AG09319 (cell line): ENCODE results near the gene ANO9.

Source experiments
- DNase-seq: peaks from one replicate; pipeline ENCODE4 v3.0.0-alpha.2; 2010; ENCODE audit warnings: low read depth; ENCODE audit errors: extremely low read depth
- TF ChIP-seq, protein P1 (sequence below): IDR thresholded peaks from 2 replicates; pipeline ENCODE4 v1.5.1; 2011; ENCODE audit warnings: low read depth, mild to moderate bottlenecking, inconsistent platforms, low read length, moderate library complexity

The ANO9 gene

DNA sequence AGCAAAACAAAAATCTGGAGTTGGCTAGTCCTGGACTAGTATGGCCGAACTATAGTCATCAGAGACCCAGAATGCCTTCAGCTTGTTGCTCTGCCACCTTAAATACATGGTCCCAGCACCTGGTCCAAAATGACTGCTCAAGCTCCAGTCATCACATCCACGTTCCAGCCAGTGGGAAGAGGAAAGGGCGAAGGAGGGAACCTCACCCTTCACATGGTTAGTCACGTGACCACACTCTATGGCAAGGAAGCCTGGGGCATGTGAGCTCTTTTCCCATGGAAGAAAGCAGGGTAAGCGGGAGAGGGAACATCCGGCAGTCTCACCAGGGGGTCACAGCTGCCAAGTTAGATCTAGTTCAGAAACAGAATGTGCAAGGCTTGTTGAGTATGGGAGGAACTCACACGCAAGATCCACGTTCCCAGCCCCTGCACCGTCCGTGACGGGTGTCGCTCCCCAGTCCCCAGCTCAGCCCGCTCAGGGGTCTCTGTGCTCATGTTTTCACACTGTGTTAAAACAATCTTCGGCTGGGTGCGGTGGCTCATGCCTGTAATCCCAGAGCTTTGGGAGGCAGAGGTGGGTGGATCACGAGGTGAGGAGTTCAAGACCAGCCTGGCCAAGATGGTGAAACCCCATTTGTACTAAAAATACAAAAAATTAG is 1.9 kb upstream of the ANO9 start:
- TF ChIP-seq, protein P1, sequence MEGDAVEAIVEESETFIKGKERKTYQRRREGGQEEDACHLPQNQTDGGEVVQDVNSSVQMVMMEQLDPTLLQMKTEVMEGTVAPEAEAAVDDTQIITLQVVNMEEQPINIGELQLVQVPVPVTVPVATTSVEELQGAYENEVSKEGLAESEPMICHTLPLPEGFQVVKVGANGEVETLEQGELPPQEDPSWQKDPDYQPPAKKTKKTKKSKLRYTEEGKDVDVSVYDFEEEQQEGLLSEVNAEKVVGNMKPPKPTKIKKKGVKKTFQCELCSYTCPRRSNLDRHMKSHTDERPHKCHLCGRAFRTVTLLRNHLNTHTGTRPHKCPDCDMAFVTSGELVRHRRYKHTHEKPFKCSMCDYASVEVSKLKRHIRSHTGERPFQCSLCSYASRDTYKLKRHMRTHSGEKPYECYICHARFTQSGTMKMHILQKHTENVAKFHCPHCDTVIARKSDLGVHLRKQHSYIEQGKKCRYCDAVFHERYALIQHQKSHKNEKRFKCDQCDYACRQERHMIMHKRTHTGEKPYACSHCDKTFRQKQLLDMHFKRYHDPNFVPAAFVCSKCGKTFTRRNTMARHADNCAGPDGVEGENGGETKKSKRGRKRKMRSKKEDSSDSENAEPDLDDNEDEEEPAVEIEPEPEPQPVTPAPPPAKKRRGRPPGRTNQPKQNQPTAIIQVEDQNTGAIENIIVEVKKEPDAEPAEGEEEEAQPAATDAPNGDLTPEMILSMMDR = no peak
- no peak for DNase-seq

DNA sequence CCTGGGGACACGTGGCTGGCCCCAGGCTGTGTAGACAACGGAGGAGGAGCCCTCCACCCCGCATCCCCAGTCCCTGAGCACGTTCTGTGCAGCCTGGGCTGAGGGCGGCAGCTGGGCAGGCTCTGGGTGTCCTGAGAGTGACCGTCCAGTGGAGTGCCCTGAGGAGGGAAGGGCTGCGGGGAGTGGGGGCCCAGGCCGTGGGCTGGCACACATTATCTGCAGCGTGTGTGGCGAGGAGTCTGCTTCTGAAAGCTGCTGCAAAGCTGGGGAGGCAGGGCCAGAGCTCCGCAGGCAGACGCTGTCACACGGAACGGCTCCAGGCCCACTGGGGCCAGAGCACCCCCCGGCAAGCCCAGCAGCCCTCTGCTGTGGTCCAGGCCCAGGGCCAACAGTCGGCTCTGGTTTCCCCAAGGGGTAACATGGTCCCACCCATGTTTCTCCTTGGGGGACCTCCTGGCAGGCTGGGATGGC is 835 bp upstream of the ANO9 start:
- TF ChIP-seq, protein P1 = no peak
- no peak for DNase-seq

DNA sequence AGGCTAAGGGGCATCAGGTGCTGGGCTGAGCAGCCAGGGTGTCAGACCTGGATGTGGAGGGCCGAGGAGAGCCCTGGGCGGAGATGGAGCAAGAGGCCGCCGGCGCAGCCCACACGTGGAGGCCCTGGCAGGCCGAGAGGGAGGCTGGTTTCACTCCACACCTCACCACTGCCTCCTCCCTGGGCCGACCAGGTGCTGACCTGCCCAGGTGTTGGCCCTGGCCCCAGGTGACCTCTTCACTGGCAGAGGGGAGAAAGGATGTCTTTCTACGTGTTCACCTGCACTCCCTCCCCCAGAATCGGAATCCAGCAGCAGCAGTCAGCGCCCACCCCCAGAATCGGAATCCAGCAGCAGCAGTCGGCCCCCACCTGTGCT is 781 bp downstream of the ANO9 start:
- DNase-seq = no peak
- TF ChIP-seq, protein P1 = no peak

DNA sequence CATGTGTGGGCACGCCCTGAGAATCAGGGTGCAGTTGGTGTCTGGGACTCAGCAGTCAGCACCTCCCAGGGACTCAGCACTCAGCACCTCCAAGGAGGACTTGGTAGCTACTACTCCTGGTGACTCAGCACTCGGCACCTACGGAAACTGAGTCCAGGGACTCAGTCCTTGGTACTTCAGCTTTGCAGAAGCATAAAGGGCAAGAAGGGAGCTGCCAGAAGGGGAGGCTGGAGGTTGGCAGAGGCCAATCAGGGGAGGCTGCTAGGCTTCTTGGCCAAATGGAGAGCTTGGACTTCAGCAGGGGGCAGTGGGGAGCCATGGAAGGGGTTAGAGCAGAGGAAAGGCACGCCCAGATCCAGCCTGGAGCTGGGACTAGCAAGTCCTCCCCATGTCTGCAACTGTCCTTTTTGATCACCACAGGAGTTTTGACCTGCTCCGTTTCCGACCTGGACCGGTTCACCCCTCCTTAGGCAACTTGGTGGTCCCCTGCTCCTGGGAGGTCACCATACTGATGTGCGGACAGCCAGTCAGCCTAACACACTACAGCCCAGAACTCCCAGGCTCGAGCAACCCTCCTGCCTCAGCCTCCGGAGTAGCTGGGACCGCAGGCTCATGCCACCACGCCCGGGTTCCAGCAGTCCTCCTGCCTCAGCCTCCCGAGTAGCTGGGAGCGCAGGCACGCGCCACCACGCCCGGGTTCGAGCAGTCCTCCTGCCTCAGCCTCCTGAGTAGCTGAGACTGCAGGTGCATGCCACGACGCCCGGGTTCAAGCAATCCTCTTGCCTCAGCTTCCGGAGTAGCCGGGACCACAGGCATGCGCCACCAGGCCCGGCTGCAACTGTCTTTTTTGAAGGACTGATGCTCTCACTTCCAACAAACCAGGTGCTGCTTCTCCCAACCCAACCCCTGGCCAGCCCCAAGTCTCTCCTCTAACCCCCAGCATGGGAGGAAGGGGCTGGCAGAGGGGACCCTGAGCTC is 1.5 kb downstream of the ANO9 start:
- DNase-seq = no peak
- TF ChIP-seq, protein P1 = peak; percentile 16

DNA sequence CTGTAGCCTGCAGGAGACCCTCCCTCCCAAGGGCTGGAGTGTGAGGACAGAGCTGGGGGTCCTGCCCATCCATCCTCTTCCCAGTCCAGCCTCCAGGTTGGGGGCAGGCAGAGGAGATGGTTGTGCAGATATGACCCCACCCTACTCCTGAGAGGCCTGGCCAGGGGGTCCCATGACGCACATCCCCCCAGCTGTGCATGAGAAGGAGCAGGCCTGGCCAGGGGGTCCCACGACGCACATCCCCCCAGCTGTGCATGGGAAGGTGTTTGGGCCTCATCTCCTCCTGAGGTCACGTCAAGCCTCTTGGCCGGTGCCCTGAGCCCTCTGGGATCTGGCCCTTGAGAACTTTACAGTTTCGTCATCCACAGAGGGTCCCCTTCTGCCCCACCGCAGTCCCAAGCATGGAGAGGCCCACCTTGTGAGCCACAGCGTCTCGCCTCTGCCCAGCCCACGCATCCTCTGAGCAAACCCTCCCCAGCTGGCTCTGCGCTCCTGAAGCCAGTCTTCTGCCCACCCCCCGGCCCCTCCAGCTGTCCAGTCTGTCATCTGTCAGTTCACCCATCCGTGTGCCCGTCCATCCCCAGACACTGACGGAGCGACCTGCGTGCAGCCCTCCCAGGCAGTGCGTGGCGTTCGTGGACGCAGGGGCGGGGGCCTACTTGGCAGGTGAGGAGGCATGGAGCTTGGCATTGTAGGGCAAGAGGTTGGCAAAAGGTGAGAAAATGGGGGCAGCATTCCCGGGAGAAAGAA is 2.3 kb downstream of the ANO9 start:
- TF ChIP-seq, protein P1 = no peak
- DNase-seq = no peak

DNA sequence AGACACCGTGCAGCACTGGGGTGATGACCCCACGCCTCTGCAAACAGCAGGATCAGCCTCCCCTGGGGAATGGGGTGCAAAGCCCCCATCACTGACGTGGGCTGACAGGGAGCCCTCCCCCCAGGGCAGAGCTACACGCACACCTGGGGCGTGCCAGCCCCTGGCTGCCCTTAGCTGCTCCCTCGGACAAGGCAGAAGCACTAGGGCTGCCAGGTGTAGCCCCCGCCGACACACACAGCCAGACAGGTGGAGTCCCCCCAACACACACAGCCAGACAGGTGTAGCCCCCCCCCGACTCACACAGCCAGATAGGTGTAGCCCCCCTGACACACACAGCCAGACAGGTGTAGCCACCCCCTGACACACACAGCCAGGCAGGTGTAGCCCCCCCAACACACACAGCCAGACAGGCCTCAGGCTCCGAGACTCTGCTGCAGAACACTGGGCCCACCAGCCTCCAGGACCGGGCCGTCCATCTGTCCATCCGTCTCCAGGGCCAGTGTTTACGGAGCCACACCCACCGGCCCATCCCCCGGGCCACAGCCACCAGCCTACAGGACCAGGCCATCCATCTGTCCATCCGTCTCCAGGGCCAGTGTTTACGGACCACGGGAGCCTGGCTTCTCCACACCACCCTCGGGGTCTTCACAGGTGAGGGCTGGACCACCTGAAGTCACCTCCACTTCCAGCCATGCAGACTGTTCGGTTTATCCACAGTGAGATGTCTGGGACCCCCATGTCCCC is 3.5 kb downstream of the ANO9 start:
- TF ChIP-seq, protein P1 = no peak
- no peak for DNase-seq
